Measurements from ENCODE around the gene NARF.

- TF ChIP-seq MXI1 (IDR thresholded peaks at IDR 0.05; ENCODE audit: low read depth, low read length) (no peak), ZBTB33 (IDR thresholded peaks at IDR 0.05; ENCODE audit: borderline replicate concordance, low read depth) (no peak), CTCF (IDR thresholded peaks at IDR 0.05) (no peak), MAX (IDR thresholded peaks at IDR 0.05; ENCODE audit: low read depth) (no peak), SMC3 (IDR thresholded peaks at IDR 0.05; ENCODE audit: low read depth, low read length) (no peak), GABPA (IDR thresholded peaks at IDR 0.05; ENCODE audit: low read depth) (no peak), EP300 (IDR thresholded peaks at IDR 0.05; ENCODE audit: borderline replicate concordance in 1 of 2, low read depth in 1 of 2, low read length in 1 of 2) (no peak), JUND (IDR thresholded peaks at IDR 0.05) (no peak)
Measured at GRCh38 chr17:82525712-82526111, 67.2 kb downstream of the NARF start.
